Left lung (tissue), 10 donors: ENCODE results near the gene KCNAB2. TPM values are rescaled to one million over a fixed set of nuclear protein-coding genes. Genes with fewer than 3 reads are reported as not detected.
A peak's percentile ranks its signal among the peaks of the same experiment; 100 is the strongest.

Source experiments
- ATAC-seq: fragments of 200-7000 bp; cut with Tn5 transposase; one replicate; pipeline ENCODE4 v1.9.1; 2020; ENCODE audit warnings: moderate library complexity
- DNase-seq, 4 donors: peaks; one replicate each; pipeline ENCODE4 v3.0.0-alpha.2; 2013 to 2020
- H3K27ac ChIP-seq, 2 donors: fragments of 200-600 bp; sonication (generic) in 1 of 2; one replicate each; pipeline versions ENCODE4 v1.5.0 to v1.8.0; 2020 to 2021
- H3K27me3 ChIP-seq, 2 donors: fragments of 200-600 bp; sonication (generic) in 1 of 2; one replicate each; pipeline versions ENCODE4 v1.5.0 to v1.8.0; 2020 to 2021
- H3K36me3 ChIP-seq, 2 donors: fragments of 200-600 bp; sonication (generic) in 1 of 2; one replicate each; pipeline versions ENCODE4 v1.5.0 to v1.8.0; 2020 to 2021
- H3K4me1 ChIP-seq, 2 donors: fragments of 200-600 bp; one replicate each; pipeline ENCODE4 v1.8.0; 2021
- H3K4me3 ChIP-seq, 2 donors: fragments of 200-600 bp; sonication (generic) in 1 of 2; one replicate each; pipeline versions ENCODE4 v1.5.0 to v1.8.0; 2020 to 2021; ENCODE audit warnings: mild to moderate bottlenecking in 1 of 2
- H3K9me3 ChIP-seq, 2 donors: fragments of 200-600 bp; sonication (generic) in 1 of 2; one replicate each; pipeline versions ENCODE4 v1.5.0 to v1.8.0; 2020 to 2021
- CTCF ChIP-seq, 2 donors: fragments of 200-600 bp; sonication (generic) in 1 of 2; IDR thresholded peaks; one replicate each; pipeline versions ENCODE4 v1.5.0 to v1.8.0; 2021; ENCODE audit warnings: antibody characterized with exemption in 2 of 2
- intact Hi-C, 2 donors: fragments of 100-400 bp; cut with DNase I; formaldehyde crosslinking; loops; one replicate each; pipeline versions ENCODE4 v1.11.2 to v1.14.2; 2022
- polyA plus RNA-seq, 6 donors: library from polyadenylated mRNA; unstranded; fragments of 120-200 nt; gene quantifications; one replicate each; pipeline ENCODE4 v1.2.1, GENCODE V29; 2013; ENCODE audit not compliant: insufficient read length in 6 of 6
- total RNA-seq, 2 donors: library from RNA; stranded (reverse); fragmentation: NEBNext Ultra II Directional; extraction: Animal tissue kit (Norgen Biotek cat#: 25700); gene quantifications; one replicate each; pipeline ENCODE4 v1.2.1, GENCODE V29; 2021
- donor health status: DM: no; HTN: yes; CAD: no.
- donor health status: DM: no; HTN: no; CAD: no.

Gene KCNAB2
- total and polyA plus RNA-seq, 8 donors: 5.6 to 82.5 (median 6.7) TPM

- Histone ChIP-seq H3K36me3 (no peaks in the 10 kb centered on the region), H3K9me3 (peaks cover 0 to 11% of the 10 kb centered on the region in 2 donors), H3K27me3 (peaks cover 0 to 38% of the 10 kb centered on the region in 2 donors), H3K4me1 (peaks cover 0 to 6% of the 10 kb centered on the region in 2 donors), H3K4me3 (no peak overlapping the region), H3K27ac (no peak overlapping the region)
- DNase-seq: peak in 1 of 4 donors; percentile 46
- TF ChIP-seq CTCF (IDR thresholded peaks at IDR 0.05): no peak
- intact Hi-C loops: no loop called here
- no peak for ATAC-seq
Observed at GRCh38 chr1:6130596-6130995, 84.9 kb downstream of the KCNAB2 start.

GRCh38 chr1:6131561-6131960 is 85.9 kb downstream of the KCNAB2 start:
- Histone ChIP-seq H3K9me3 (peaks cover 0 to 11% of the 10 kb centered on the region in 2 donors), H3K4me3 (no peak overlapping the region), H3K27me3 (peaks cover 0 to 38% of the 10 kb centered on the region in 2 donors), H3K27ac (no peak overlapping the region), H3K36me3 (no peaks in the 10 kb centered on the region), H3K4me1 (peaks cover 0 to 6% of the 10 kb centered on the region in 2 donors)
- no peak for ATAC-seq
- TF ChIP-seq CTCF (IDR thresholded peaks at IDR 0.05): no peak
- intact Hi-C loops: no loop called here
- DNase-seq: peak in 1 of 4 donors; percentile 59

GRCh38 chr1:6133146-6133895 is 87.6 kb downstream of the KCNAB2 start:
- Histone ChIP-seq H3K9me3 (peaks cover 0 to 11% of the 10 kb centered on the region in 2 donors), H3K27ac (no peak overlapping the region), H3K27me3 (peaks cover 0 to 28% of the 10 kb centered on the region in 2 donors), H3K36me3 (no peaks in the 10 kb centered on the region), H3K4me3 (no peak overlapping the region), H3K4me1 (no peaks in the 10 kb centered on the region)
- no peak for ATAC-seq
- peak in 1 of 4 donors; percentile 37 for DNase-seq
- TF ChIP-seq CTCF (IDR thresholded peaks at IDR 0.05): no peak
- intact Hi-C loops: no loop called here

GRCh38 chr1:6134206-6134605 is 88.5 kb downstream of the KCNAB2 start:
- intact Hi-C loops: no loop called here
- ATAC-seq: no peak

More at GRCh38 chr1:6134206-6134605, 88.5 kb downstream of the KCNAB2 start:
- no peak for TF ChIP-seq CTCF (IDR thresholded peaks at IDR 0.05)
- no peak overlapping the region for H3K4me3 ChIP-seq
- H3K9me3 ChIP-seq: peaks cover 0 to 11% of the 10 kb centered on the region in 2 donors
- H3K27ac ChIP-seq: no peak overlapping the region
- no peaks in the 10 kb centered on the region for H3K36me3 ChIP-seq
- H3K27me3 ChIP-seq: peaks cover 0 to 26% of the 10 kb centered on the region in 2 donors
- no peaks in the 10 kb centered on the region for H3K4me1 ChIP-seq
- peak in 1 of 4 donors; percentile 40 for DNase-seq
